Measurements from ENCODE around the gene STX7. TPM values are rescaled to one million over a fixed set of nuclear protein-coding genes. Genes with fewer than 3 reads are reported as not detected.

The STX7 gene
- total and polyA plus RNA-seq, 8 donors, result 5.1 to 33.0 (median 13.7) TPM

DNA sequence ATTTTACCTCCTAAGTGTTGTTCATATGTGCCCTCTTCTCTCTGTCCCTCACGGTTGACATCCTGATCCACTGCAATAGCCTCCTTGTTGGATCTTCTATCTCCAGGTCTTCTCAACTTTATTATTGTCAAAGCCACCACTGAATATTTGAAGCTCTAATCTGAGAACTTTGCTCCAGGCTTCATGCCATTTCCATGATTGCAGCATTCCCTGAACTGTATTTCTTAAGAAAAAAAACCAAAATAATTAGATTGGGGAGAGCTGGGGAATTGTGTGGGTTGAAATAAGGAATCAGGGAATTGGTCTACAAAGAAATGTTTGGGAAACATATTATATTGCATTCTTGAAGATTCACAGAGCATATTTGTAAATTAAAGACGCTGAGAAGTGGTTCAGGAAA, 2.5 kb upstream of the STX7 start:
- H3K4me3 ChIP-seq, result no peak overlapping the region
- no peaks in the 10 kb centered on the region for H3K9me3 ChIP-seq
- ATAC-seq (no peak), FAIRE-seq (no peak), DNase-seq (no peak)
- H3K27ac ChIP-seq, result no peak overlapping the region
- H3K4me1 ChIP-seq, result peaks cover 9 to 13% (median 10%) of the 10 kb centered on the region in 3 donors
- TF ChIP-seq, protein P1, sequence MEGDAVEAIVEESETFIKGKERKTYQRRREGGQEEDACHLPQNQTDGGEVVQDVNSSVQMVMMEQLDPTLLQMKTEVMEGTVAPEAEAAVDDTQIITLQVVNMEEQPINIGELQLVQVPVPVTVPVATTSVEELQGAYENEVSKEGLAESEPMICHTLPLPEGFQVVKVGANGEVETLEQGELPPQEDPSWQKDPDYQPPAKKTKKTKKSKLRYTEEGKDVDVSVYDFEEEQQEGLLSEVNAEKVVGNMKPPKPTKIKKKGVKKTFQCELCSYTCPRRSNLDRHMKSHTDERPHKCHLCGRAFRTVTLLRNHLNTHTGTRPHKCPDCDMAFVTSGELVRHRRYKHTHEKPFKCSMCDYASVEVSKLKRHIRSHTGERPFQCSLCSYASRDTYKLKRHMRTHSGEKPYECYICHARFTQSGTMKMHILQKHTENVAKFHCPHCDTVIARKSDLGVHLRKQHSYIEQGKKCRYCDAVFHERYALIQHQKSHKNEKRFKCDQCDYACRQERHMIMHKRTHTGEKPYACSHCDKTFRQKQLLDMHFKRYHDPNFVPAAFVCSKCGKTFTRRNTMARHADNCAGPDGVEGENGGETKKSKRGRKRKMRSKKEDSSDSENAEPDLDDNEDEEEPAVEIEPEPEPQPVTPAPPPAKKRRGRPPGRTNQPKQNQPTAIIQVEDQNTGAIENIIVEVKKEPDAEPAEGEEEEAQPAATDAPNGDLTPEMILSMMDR (IDR thresholded peaks at IDR 0.05), result no peak
- no peaks in the 10 kb centered on the region for H3K27me3 ChIP-seq
- intact Hi-C loops (cut with DNase I), result no loop called here
- WGBS, 2 donors, result 56 to 76% methylated on average over 2 of the region's 2 CpGs
- no peaks in the 10 kb centered on the region for H3K36me3 ChIP-seq

DNA sequence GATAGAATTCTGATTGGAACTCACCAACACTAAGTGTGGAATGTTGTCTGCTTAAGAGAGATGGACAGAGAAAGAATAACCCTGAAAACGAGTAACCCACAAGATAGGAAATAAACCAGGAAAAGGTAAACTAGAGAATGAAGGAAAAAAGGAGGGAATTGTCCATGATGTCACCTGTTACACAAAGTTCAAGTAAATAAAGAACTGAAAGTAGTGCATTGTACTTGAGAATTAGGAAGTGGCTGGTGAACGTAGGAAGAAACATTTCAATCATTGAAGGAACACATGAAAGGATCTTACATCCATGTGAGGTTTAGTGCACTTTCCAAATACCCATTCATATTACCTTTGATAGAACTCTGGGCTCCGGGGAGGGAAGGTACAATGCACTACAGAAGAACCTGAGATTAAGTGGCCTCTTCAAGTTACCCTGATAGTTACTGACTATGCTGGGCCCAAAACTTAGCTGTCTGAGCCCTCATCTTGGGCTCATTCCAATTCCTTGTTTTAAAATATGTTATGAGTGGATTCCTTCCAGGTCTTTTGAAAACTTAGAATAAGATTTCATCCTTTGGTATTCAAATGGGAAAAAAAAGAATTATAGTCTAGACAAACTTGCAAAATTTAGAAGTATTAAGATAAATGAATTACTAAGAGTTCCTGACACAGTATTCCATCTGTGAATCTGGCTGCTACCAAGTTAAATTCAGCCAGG, 1.1 kb upstream of the STX7 start:
- peak overlapping the region in 2 of 4 donors; percentile 89 to 91 for H3K27ac ChIP-seq
- peak overlapping the region in 2 of 4 donors; percentile 91 to 92 for H3K4me3 ChIP-seq
- TF ChIP-seq, protein P1 (IDR thresholded peaks at IDR 0.05), result no peak
- intact Hi-C loops (cut with DNase I), result no loop called here
- no peak for DNase-seq
- no peak for ATAC-seq
- no peaks in the 10 kb centered on the region for H3K9me3 ChIP-seq
- H3K27me3 ChIP-seq, result no peaks in the 10 kb centered on the region
- FAIRE-seq, result peak; percentile 29
- no peaks in the 10 kb centered on the region for H3K36me3 ChIP-seq
- 27 to 28% methylated on average over 3 of the region's 3 CpGs for WGBS, 2 donors
- peaks cover 10 to 22% (median 12%) of the 10 kb centered on the region in 3 donors for H3K4me1 ChIP-seq

DNA sequence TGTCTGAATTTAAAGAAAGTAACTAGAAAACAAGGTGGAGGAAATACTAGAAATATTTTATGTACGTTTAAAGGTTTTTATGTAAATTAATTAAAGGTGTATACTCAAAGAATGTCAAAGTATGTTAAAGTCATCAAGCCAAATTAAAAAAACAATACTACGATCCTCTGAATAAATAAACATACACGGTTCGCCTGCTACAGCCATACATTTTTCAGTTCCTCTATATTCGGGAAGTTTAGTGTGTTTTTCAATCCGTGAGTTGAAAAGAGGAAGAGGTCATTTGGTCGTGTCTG, 626 bp downstream of the STX7 start:
- TF ChIP-seq, protein P1 (IDR thresholded peaks at IDR 0.05), result no peak
- no peaks in the 10 kb centered on the region for H3K36me3 ChIP-seq
- H3K9me3 ChIP-seq, result no peaks in the 10 kb centered on the region
- ATAC-seq (no peak), DNase-seq (no peak), FAIRE-seq (no peak)
- H3K27ac ChIP-seq, result peak overlapping the region; percentile 71 to 91 (median 81)
- 1% methylated on average over 7 of the region's 7 CpGs for WGBS, 2 donors
- no peaks in the 10 kb centered on the region for H3K27me3 ChIP-seq
- H3K4me1 ChIP-seq, result peaks cover 10 to 22% (median 12%) of the 10 kb centered on the region in 3 donors
- peak overlapping the region; percentile 49 to 92 (median 92) for H3K4me3 ChIP-seq
- intact Hi-C loops (cut with DNase I), result no loop called here

DNA sequence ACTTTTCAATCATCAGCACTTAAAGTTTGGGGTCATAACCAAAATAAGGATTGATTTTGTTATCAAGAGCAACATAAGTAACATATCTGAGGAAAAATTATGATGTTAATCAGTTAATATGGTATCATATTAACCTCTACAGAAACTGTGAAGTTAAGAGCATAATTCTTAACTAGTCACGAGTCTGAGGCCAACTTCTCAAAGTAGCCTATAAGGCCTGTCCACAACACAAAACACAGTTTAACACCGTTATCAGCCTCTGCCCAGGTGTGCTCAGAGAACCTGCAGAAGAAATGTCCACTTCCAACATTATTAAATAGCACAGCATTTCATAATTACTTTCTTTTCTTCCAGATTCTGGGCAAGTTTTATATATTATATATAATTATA, 1.1 kb downstream of the STX7 start:
- no peak for FAIRE-seq
- Histone ChIP-seq H3K27me3 (no peaks in the 10 kb centered on the region), H3K27ac (peak overlapping the region in 3 of 4 donors; percentile 73 to 91 (median 89)), H3K4me3 (peak overlapping the region; percentile 49 to 92 (median 92)), H3K36me3 (no peaks in the 10 kb centered on the region), H3K4me1 (peaks cover 10 to 22% (median 12%) of the 10 kb centered on the region in 3 donors), H3K9me3 (no peaks in the 10 kb centered on the region)
- no peak for DNase-seq
- 3 to 7% methylated on average over 2 of the region's 2 CpGs for WGBS, 2 donors
- TF ChIP-seq, protein P1 (IDR thresholded peaks at IDR 0.05), result no peak
- intact Hi-C loops (cut with DNase I), result no loop called here
- ATAC-seq, result no peak

DNA sequence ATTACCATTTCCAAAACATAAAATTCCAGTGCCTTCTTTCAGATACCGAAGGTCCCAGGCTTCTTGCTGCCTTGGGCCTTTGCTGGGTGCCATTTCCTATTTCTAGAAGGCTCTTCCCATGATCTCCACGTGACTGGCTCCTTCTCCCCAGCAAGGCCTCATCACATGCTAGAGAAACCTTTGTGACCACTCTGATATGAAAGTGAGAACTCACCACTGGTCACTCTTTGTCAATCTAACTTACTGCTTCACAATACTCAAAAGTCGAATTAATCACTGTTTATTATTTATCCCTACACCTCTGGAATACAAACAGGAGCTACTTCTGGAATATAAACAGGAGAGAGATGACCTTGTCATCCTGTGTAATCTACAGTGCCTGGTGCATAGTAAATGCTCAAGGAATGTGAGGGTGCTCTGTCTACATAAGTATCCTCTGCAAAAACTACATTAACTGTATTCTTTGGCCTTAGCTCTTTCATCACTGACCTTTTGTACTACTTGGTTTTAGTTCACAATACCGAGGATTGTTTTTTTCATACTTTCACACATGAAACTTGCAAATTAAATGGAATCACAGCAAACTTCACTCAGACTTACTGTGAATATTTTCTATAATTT, 1.6 kb downstream of the STX7 start:
- ATAC-seq (no peak), FAIRE-seq (no peak), DNase-seq (peak in 1 of 6 donors; percentile 28)
- Histone ChIP-seq H3K9me3 (no peaks in the 10 kb centered on the region), H3K36me3 (no peaks in the 10 kb centered on the region), H3K27me3 (no peaks in the 10 kb centered on the region), H3K4me1 (peaks cover 10 to 26% (median 12%) of the 10 kb centered on the region in 3 donors), H3K4me3 (peak overlapping the region in 2 of 4 donors; percentile 91 to 92), H3K27ac (peak overlapping the region in 2 of 4 donors; percentile 89 to 91)
- intact Hi-C loops (cut with DNase I), result no loop called here
- TF ChIP-seq, protein P1 (IDR thresholded peaks at IDR 0.05), result no peak
- 23 to 24% methylated on average over 4 of the region's 4 CpGs for WGBS, 2 donors

Data from pancreas (tissue), 10 donors.